Loucy (cell line): ENCODE measurements around the gene CDH8.

Source experiments
- H2AFZ ChIP-seq: fragments of 200-600 bp; sonication (generic); 2 replicates; pipeline ENCODE4 v1.6.0; 2016; ENCODE audit warnings: antibody characterized with exemption, mild to moderate bottlenecking, low read length, moderate library complexity
- H3F3A ChIP-seq: fragments of 200-600 bp; 2 replicates; pipeline ENCODE4 v1.6.0; 2016; ENCODE audit warnings: antibody characterized with exemption, low read depth, mild to moderate bottlenecking
- H3K27me3 ChIP-seq: fragments of 200-600 bp; sonication (generic); 2 replicates; pipeline ENCODE4 v1.6.1; 2014; ENCODE audit warnings: low read length, mild to moderate bottlenecking; ENCODE audit not compliant: insufficient read depth, poor library complexity, severe bottlenecking
- H3K36me3 ChIP-seq: fragments of 200-600 bp; sonication (generic); 2 replicates; pipeline ENCODE4 v1.6.1; 2016; ENCODE audit warnings: low read length; ENCODE audit not compliant: insufficient read depth
- H3K4me1 ChIP-seq: fragments of 200-600 bp; sonication (generic); 2 replicates; pipeline ENCODE4 v1.5.1; 2014; ENCODE audit warnings: low read length, mild to moderate bottlenecking; ENCODE audit not compliant: insufficient read depth, poor library complexity, severe bottlenecking
- H3K4me2 ChIP-seq: fragments of 200-600 bp; sonication (generic); 2 replicates; pipeline ENCODE4 v1.6.0; 2014; ENCODE audit warnings: antibody characterized with exemption, low read length, low read depth, mild to moderate bottlenecking; ENCODE audit not compliant: poor library complexity, severe bottlenecking
- H3K4me3 ChIP-seq: fragments of 200-600 bp; sonication (generic); 2 replicates; pipeline ENCODE4 v1.5.1; 2014; ENCODE audit warnings: low read length, mild to moderate bottlenecking, mixed read lengths; ENCODE audit not compliant: poor library complexity, severe bottlenecking
- H3K79me2 ChIP-seq: fragments of 200-600 bp; sonication (generic); 2 replicates; pipeline ENCODE4 v1.6.1; 2014; ENCODE audit warnings: low read length; ENCODE audit not compliant: insufficient read depth
- H3K9ac ChIP-seq: fragments of 200-600 bp; sonication (generic); 2 replicates; pipeline ENCODE4 v1.6.0; 2014; ENCODE audit warnings: mild to moderate bottlenecking, low read depth, low read length, moderate library complexity; ENCODE audit not compliant: poor library complexity, severe bottlenecking
- H3K9me2 ChIP-seq: fragments of 200-600 bp; sonication (generic); replicated peaks from 2 replicates; pipeline ENCODE4 v1.6.1; 2016; ENCODE audit warnings: low read depth, low read length, mixed read lengths
- H3K9me3 ChIP-seq: fragments of 200-600 bp; sonication (generic); 2 replicates; pipeline ENCODE4 v1.6.1; 2014; ENCODE audit warnings: mild to moderate bottlenecking, antibody characterized with exemption, low read length, low read depth; ENCODE audit not compliant: insufficient read depth
- H4K20me1 ChIP-seq: fragments of 200-600 bp; sonication (generic); 2 replicates; pipeline ENCODE4 v1.6.0; 2014; ENCODE audit warnings: antibody characterized with exemption, low read length, mild to moderate bottlenecking; ENCODE audit not compliant: insufficient read depth, poor library complexity, severe bottlenecking
- EZH2phosphoT487 ChIP-seq: fragments of 200-600 bp; IDR thresholded peaks from 2 replicates; pipeline ENCODE4 v1.6.1; 2018; ENCODE audit warnings: antibody characterized with exemption, mild to moderate bottlenecking, moderate library complexity, borderline replicate concordance
- TF ChIP-seq, protein P1 (sequence below): fragments of 200-600 bp; sonication (generic); conservative IDR thresholded peaks from 2 replicates; pipeline ENCODE4 v1.5.1; 2014; ENCODE audit warnings: mild to moderate bottlenecking, antibody characterized with exemption, low read length

Gene CDH8

GRCh38 chr16:61952841-61953240 lies 83.4 kb downstream of the CDH8 start:
- Histone ChIP-seq H2AFZ (no peak overlapping the region), H3K9me3 (no peaks in the 10 kb centered on the region), H3K27me3 (no peaks in the 10 kb centered on the region), H3K79me2 (no peaks in the 10 kb centered on the region), H4K20me1 (no peaks in the 10 kb centered on the region), H3K4me3 (no peak overlapping the region), H3K9ac (no peak overlapping the region), H3K36me3 (no peaks in the 10 kb centered on the region), H3K4me1 (no peaks in the 10 kb centered on the region), H3F3A (no peaks in the 10 kb centered on the region), H3K9me2 (no peaks in the 10 kb centered on the region), H3K4me2 (no peak overlapping the region)
- TF ChIP-seq, protein P1, sequence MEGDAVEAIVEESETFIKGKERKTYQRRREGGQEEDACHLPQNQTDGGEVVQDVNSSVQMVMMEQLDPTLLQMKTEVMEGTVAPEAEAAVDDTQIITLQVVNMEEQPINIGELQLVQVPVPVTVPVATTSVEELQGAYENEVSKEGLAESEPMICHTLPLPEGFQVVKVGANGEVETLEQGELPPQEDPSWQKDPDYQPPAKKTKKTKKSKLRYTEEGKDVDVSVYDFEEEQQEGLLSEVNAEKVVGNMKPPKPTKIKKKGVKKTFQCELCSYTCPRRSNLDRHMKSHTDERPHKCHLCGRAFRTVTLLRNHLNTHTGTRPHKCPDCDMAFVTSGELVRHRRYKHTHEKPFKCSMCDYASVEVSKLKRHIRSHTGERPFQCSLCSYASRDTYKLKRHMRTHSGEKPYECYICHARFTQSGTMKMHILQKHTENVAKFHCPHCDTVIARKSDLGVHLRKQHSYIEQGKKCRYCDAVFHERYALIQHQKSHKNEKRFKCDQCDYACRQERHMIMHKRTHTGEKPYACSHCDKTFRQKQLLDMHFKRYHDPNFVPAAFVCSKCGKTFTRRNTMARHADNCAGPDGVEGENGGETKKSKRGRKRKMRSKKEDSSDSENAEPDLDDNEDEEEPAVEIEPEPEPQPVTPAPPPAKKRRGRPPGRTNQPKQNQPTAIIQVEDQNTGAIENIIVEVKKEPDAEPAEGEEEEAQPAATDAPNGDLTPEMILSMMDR, result no peak
- no peak for TF ChIP-seq EZH2phosphoT487

DNA sequence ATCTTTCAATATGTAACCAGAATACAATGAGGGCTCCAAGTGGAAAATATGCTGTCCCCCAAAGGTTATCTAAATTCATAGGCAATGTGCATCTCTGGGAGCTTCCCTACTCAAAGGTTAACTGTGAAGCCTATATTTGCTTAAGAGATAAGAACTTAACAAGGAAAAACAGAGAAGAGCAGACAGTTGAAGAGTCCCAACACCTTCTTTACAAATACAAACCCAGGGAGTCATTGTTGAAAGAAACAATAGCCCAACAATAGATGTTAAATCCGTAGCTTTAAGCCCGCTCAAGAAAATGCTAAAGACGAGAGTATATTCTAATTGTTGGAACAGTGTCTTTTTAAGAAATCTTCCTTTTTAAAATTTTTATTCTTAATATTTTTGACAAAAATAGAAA lies 87.8 kb downstream of the CDH8 start:
- Histone ChIP-seq H3F3A (no peaks in the 10 kb centered on the region), H3K4me3 (no peak overlapping the region), H3K27me3 (no peaks in the 10 kb centered on the region), H3K9ac (no peak overlapping the region), H3K79me2 (no peaks in the 10 kb centered on the region), H2AFZ (no peak overlapping the region), H3K4me2 (no peak overlapping the region), H3K9me3 (no peaks in the 10 kb centered on the region), H4K20me1 (no peaks in the 10 kb centered on the region), H3K4me1 (no peaks in the 10 kb centered on the region), H3K36me3 (no peaks in the 10 kb centered on the region), H3K9me2 (no peaks in the 10 kb centered on the region)
- TF ChIP-seq, protein P1, result no peak
- TF ChIP-seq EZH2phosphoT487, result no peak

- no peaks in the 10 kb centered on the region for H3K36me3 ChIP-seq
- H3K4me1 ChIP-seq, result no peaks in the 10 kb centered on the region
- H3K9me2 ChIP-seq, result no peaks in the 10 kb centered on the region
- no peaks in the 10 kb centered on the region for H4K20me1 ChIP-seq
- H3K79me2 ChIP-seq, result no peaks in the 10 kb centered on the region
- H3K9ac ChIP-seq, result no peak overlapping the region
- no peaks in the 10 kb centered on the region for H3F3A ChIP-seq
- no peak overlapping the region for H3K4me2 ChIP-seq
- no peak overlapping the region for H3K4me3 ChIP-seq
- H3K27me3 ChIP-seq, result no peaks in the 10 kb centered on the region
- no peak overlapping the region for H2AFZ ChIP-seq
- H3K9me3 ChIP-seq, result no peaks in the 10 kb centered on the region
- no peak for TF ChIP-seq EZH2phosphoT487
- TF ChIP-seq, protein P1, result no peak
These were observed 90.2 kb downstream of the CDH8 start for GRCh38 chr16:61946019-61946418.
